HCT116 (cell line): ENCODE data around the gene IMPDH1. TPM values are rescaled to one million over a fixed set of nuclear protein-coding genes. Genes with fewer than 3 reads are reported as not detected.
A peak's percentile ranks its signal among the peaks of the same experiment; 100 is the strongest.

Source experiments
- ATAC-seq: fragments of 200-7000 bp; cut with Tn5 transposase; 2 replicates; pipeline ENCODE4 v1.9.1; 2020; ENCODE audit warnings: mild to moderate bottlenecking, moderate library complexity
- BruUV-seq: library from RNA; stranded (reverse); fragments of 400-500 nt; replicated peaks from 2 replicates; lab custom pipeline; 2021; lab: Mats Ljungman, UMichigan
- CTCF ChIA-PET: fragments of 300-600 bp; sonication (Branson Sonifier 250); formaldehyde crosslinking; loops from one replicate; lab custom pipeline; 2021; ENCODE audit warnings: antibody characterized with exemption; lab: Charles Lee
- POLR2A ChIA-PET: fragments of 300-600, 350-600 bp; sonication (Branson Sonifier 250); formaldehyde crosslinking; loops from one replicate; lab custom pipeline; 2021; ENCODE audit warnings: antibody characterized with exemption; lab: Charles Lee
- RAD21 ChIA-PET, 2 experiments: fragments of 300-600 bp; sonication (Branson Sonifier 250); formaldehyde crosslinking; loops; one replicate each; lab custom pipeline; 2023; ENCODE audit warnings: low total read pairs in 2 of 2; ENCODE audit not compliant: uncharacterized antibody in 2 of 2, unreplicated experiment in 2 of 2, low non-redundant PET in 1 of 2; lab: Charles Lee
- DNase-seq: peaks from one replicate; pipeline ENCODE4 v3.0.0-alpha.2; 2010; ENCODE audit warnings: low read depth, low spot score
- H2AFZ ChIP-seq: fragments of 200-600 bp; shearing (Covaris generic), sonication (generic); 2 replicates; pipeline ENCODE4 v1.6.1; 2017; ENCODE audit warnings: low read depth, mixed run types, mixed read lengths, antibody characterized with exemption, low read length; ENCODE audit not compliant: poor library complexity, severe bottlenecking
- H3K27ac ChIP-seq: 2 replicates; pipeline ENCODE4 v1.5.1; 2012; ENCODE audit warnings: low read depth, low read length
- H3K27me3 ChIP-seq: fragments of 200-600 bp; sonication (generic); 2 replicates; pipeline ENCODE4 v1.6.1; 2016; ENCODE audit warnings: mixed run types, low read length, mixed read lengths; ENCODE audit not compliant: insufficient read depth
- H3K36me3 ChIP-seq, 2 experiments: fragments of 200-500 bp in 1 of 2; fragments of 200-600 bp in 1 of 2; sonication (Bioruptor generic) in 1 of 2; sonication (generic) in 1 of 2; 2 replicates each; pipeline versions ENCODE4 v1.5.1 to v1.6.1; 2014 to 2016; ENCODE audit warnings: low read length in 2 of 2, inconsistent platforms in 1 of 2, mixed read lengths in 1 of 2, mixed run types in 1 of 2; ENCODE audit not compliant: insufficient read depth in 2 of 2, control insufficient read depth in 1 of 2
- H3K4me1 ChIP-seq, 2 experiments: fragments of 200-600 bp in 1 of 2; sonication (generic) in 1 of 2; 2 replicates each; pipeline versions ENCODE4 v1.5.1 to v1.6.1; 2012 to 2017; ENCODE audit warnings: low read length in 2 of 2, inconsistent platforms in 1 of 2, mild to moderate bottlenecking in 1 of 2, mixed read lengths in 1 of 2, mixed run types in 1 of 2, moderate library complexity in 1 of 2; ENCODE audit not compliant: insufficient read depth in 2 of 2, control insufficient read depth in 1 of 2
- H3K4me2 ChIP-seq: fragments of 200-600 bp; sonication (generic); 2 replicates; pipeline ENCODE4 v1.6.1; 2017; ENCODE audit warnings: mixed run types, low read length, mixed read lengths
- H3K4me3 ChIP-seq, 2 experiments: fragments of 200-600 bp in 1 of 2; sonication (generic) in 1 of 2; replicated peaks in 1 of 2; 2 replicates each; pipeline ENCODE4 v1.5.1; 2011 to 2016; ENCODE audit warnings: low read length in 2 of 2, control low read depth in 1 of 2, low read depth in 1 of 2, mild to moderate bottlenecking in 1 of 2, mixed read lengths in 1 of 2, mixed run types in 1 of 2
- H3K79me2 ChIP-seq: fragments of 200-600 bp; sonication (generic); 2 replicates; pipeline ENCODE4 v1.6.1; 2017; ENCODE audit warnings: mild to moderate bottlenecking, mixed run types, low read length, moderate library complexity, mixed read lengths; ENCODE audit not compliant: insufficient read depth
- H3K9ac ChIP-seq: fragments of 200-600 bp; sonication (generic); 2 replicates; pipeline ENCODE4 v1.6.1; 2016; ENCODE audit warnings: low read length, mixed read lengths
- H3K9me2 ChIP-seq: fragments of 200-600 bp; sonication (generic), shearing (Covaris generic); 2 replicates; pipeline ENCODE4 v1.6.1; 2017; ENCODE audit warnings: mixed run types, mild to moderate bottlenecking, moderate library complexity; ENCODE audit not compliant: insufficient read depth
- H3K9me3 ChIP-seq, 2 experiments: fragments of 200-500 bp in 1 of 2; fragments of 200-600 bp in 1 of 2; sonication (Bioruptor generic) in 1 of 2; sonication (generic) in 1 of 2; 2 replicates each; pipeline ENCODE4 v1.6.1; 2014 to 2017; ENCODE audit warnings: low read length in 2 of 2, mixed read lengths in 2 of 2, inconsistent platforms in 1 of 2, low read depth in 1 of 2, mild to moderate bottlenecking in 1 of 2, mixed run types in 1 of 2, moderate library complexity in 1 of 2; ENCODE audit not compliant: control insufficient read depth in 1 of 2, insufficient read depth in 1 of 2
- H4K20me1 ChIP-seq: fragments of 200-600 bp; sonication (generic), shearing (Covaris generic); 2 replicates; pipeline ENCODE4 v1.6.1; 2017; ENCODE audit warnings: mixed run types, mild to moderate bottlenecking, moderate library complexity; ENCODE audit not compliant: insufficient read depth
- ATF3 ChIP-seq: IDR thresholded peaks from 2 replicates; pipeline ENCODE4 v1.6.1; 2012
- CBX3 ChIP-seq: IDR thresholded peaks from 2 replicates; pipeline ENCODE4 v1.6.1; 2012; ENCODE audit warnings: low read depth
- CEBPB ChIP-seq: IDR thresholded peaks from 2 replicates; pipeline ENCODE4 v1.6.1; 2012; ENCODE audit warnings: low read depth
- EGR1 ChIP-seq: IDR thresholded peaks from 2 replicates; pipeline ENCODE4 v1.6.1; 2012; ENCODE audit warnings: low read depth
- EZH2 ChIP-seq: fragments of 200-600 bp; sonication (generic); IDR thresholded peaks from 2 replicates; pipeline ENCODE4 v1.6.1; 2017; ENCODE audit warnings: antibody characterized with exemption, mixed run types
- EZH2phosphoT487 ChIP-seq: fragments of 200-600 bp; IDR thresholded peaks from 2 replicates; pipeline ENCODE4 v1.6.1; 2018; ENCODE audit warnings: antibody characterized with exemption, borderline replicate concordance
- FOSL1 ChIP-seq: IDR thresholded peaks from 2 replicates; pipeline ENCODE4 v1.6.1; 2012; ENCODE audit warnings: low read depth
- RAD21 ChIP-seq: IDR thresholded peaks from 2 replicates; pipeline ENCODE4 v1.6.1; 2012; ENCODE audit warnings: low read depth, mild to moderate bottlenecking
- REST ChIP-seq: IDR thresholded peaks from 2 replicates; pipeline ENCODE4 v1.6.1; 2012; ENCODE audit warnings: low read depth
- SIN3A ChIP-seq: IDR thresholded peaks from 2 replicates; pipeline ENCODE4 v1.6.1; 2012; ENCODE audit warnings: low read depth
- SRF ChIP-seq: IDR thresholded peaks from 2 replicates; pipeline ENCODE4 v1.6.1; 2012; ENCODE audit warnings: low read depth
- TCF7L2 ChIP-seq: IDR thresholded peaks from 2 replicates; pipeline ENCODE4 v1.7.0; 2011; ENCODE audit warnings: borderline replicate concordance, inconsistent platforms; ENCODE audit not compliant: insufficient read depth, insufficient read length; ENCODE audit errors: extremely low read depth
- ZFX ChIP-seq: fragments of 450-650 bp; IDR thresholded peaks from 2 replicates; pipeline ENCODE4 v1.6.1; 2017
- ZNF274 ChIP-seq: fragments of 200-500 bp; sonication (Bioruptor generic); IDR thresholded peaks from 2 replicates; pipeline ENCODE4 v1.6.1; 2014; ENCODE audit warnings: mild to moderate bottlenecking, low read depth, low read length, inconsistent platforms
- intact Hi-C: fragments of 100-400 bp; cut with micrococcal nuclease; formaldehyde crosslinking; loops from 2 replicates; pipeline ENCODE4 v1.10.0; 2022
- total RNA-seq: library from RNA; stranded (reverse); gene quantifications from one replicate; pipeline ENCODE4 v1.2.1, GENCODE V29; 2021; ENCODE audit not compliant: unreplicated experiment
- TF ChIP-seq, protein P1 (sequence below): IDR thresholded peaks from 2 replicates; pipeline ENCODE4 v1.6.1; 2011; ENCODE audit warnings: mild to moderate bottlenecking, low read length, moderate library complexity; ENCODE audit not compliant: insufficient replicate concordance; ENCODE audit errors: extremely low read depth

Gene IMPDH1
- total RNA-seq, 1 experiment from 2014 or later = 98.2 TPM

DNA sequence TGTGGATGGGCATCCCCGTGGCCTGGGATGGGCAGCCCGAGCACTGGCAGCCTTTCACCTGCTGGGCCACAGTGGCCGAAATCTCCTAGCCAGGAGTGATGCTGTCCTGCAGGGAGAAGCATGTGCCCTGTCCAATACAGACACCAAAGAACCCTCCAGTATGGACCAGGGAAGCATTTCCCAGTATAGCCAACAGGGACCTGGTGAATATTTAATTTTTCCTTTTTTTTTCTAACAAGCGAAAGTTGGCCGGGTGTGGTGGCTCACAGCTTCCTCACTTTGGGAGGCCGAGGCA, 11.0 kb downstream of the IMPDH1 start:
- intact Hi-C loops = loop anchor here (1.0 kb wide), 2 partner anchors 27 to 63 kb away; no protein-coding TSS in a partner anchor
- H3K4me3 ChIP-seq = no peak overlapping the region
- no peak overlapping the region for H3K9ac ChIP-seq
- no peaks in the 10 kb centered on the region for H3K9me3 ChIP-seq
- no peaks in the 10 kb centered on the region for H3K27me3 ChIP-seq
- ATAC-seq (peak; percentile 60), DNase-seq (no peak)
- ChIA-PET CTCF (interaction anchor here (1.7 to 4.4 kb wide), 3 partner anchors 11 to 62 kb away, joined by 7 to 24 read pairs (median 8); no protein-coding TSS in a partner anchor), RAD21 (no interaction called here), POLR2A (no interaction called here)
- TF ChIP-seq CEBPB (no peak), SIN3A (no peak), EZH2phosphoT487 (no peak), ZNF274 (no peak), RAD21 (no peak), EGR1 (no peak), REST (no peak), ATF3 (no peak), TCF7L2 (no peak), EZH2 (no peak), CBX3 (no peak), SRF (no peak), FOSL1 (no peak), ZFX (no peak)
- TF ChIP-seq, protein P1, sequence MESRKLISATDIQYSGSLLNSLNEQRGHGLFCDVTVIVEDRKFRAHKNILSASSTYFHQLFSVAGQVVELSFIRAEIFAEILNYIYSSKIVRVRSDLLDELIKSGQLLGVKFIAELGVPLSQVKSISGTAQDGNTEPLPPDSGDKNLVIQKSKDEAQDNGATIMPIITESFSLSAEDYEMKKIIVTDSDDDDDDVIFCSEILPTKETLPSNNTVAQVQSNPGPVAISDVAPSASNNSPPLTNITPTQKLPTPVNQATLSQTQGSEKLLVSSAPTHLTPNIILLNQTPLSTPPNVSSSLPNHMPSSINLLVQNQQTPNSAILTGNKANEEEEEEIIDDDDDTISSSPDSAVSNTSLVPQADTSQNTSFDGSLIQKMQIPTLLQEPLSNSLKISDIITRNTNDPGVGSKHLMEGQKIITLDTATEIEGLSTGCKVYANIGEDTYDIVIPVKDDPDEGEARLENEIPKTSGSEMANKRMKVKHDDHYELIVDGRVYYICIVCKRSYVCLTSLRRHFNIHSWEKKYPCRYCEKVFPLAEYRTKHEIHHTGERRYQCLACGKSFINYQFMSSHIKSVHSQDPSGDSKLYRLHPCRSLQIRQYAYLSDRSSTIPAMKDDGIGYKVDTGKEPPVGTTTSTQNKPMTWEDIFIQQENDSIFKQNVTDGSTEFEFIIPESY = no peak
- BruUV-seq = no TSS peak
- no peaks in the 10 kb centered on the region; the same call in 1 of the 2 replicates for H4K20me1 ChIP-seq
- no peaks in the 10 kb centered on the region for H3K9me2 ChIP-seq
- H3K36me3 ChIP-seq = peaks cover 41 to 63% of the 10 kb centered on the region in 2 experiments
- H3K27ac ChIP-seq = no peak overlapping the region
- no peak overlapping the region for H2AFZ ChIP-seq
- H3K4me2 ChIP-seq = no peak overlapping the region
- peaks cover 17% of the 10 kb centered on the region for H3K79me2 ChIP-seq
- peaks cover under 1% of the 10 kb centered on the region in 2 experiments; a peak in 2 of 4 replicates for H3K4me1 ChIP-seq
